GM23338 (cell line): Measurements from ENCODE around the gene CCNY. TPM values are rescaled to one million over a fixed set of nuclear protein-coding genes. Genes with fewer than 3 reads are reported as not detected.
"Not testable (repeated sequence)": the region's sequence is repeated elsewhere in the genome, so short reads cannot be mapped to it uniquely, and the experiment has no call there.

Experiments used
- ATAC-seq: fragments of 200-7000 bp; cut with Tn5 transposase; 3 replicates; pipeline ENCODE4 v1.9.1; 2020
- DNase-seq: peaks from one replicate; pipeline ENCODE4 v3.0.0-alpha.2; 2015; ENCODE audit warnings: low spot score
- H2AFZ ChIP-seq: fragments of 200-600 bp; sonication (generic); 2 replicates; pipeline ENCODE4 v1.8.0; 2016; ENCODE audit warnings: antibody characterized with exemption, mild to moderate bottlenecking, moderate library complexity
- H3F3A ChIP-seq: fragments of 200-600 bp; sonication (generic); replicated peaks from 2 replicates; pipeline ENCODE4 v1.8.0; 2017; ENCODE audit warnings: antibody characterized with exemption, mixed run types, low read depth
- H3K27ac ChIP-seq: fragments of 200-600 bp; sonication (generic); 2 replicates; pipeline ENCODE4 v1.6.1; 2016; ENCODE audit warnings: low read depth
- H3K27me3 ChIP-seq: fragments of 200-600 bp; sonication (generic); 2 replicates; pipeline ENCODE4 v1.8.0; 2016; ENCODE audit warnings: mild to moderate bottlenecking, mixed run types, moderate library complexity; ENCODE audit not compliant: insufficient read depth
- H3K36me3 ChIP-seq: fragments of 200-600 bp; sonication (generic); 2 replicates; pipeline ENCODE4 v1.8.0; 2016; ENCODE audit warnings: mild to moderate bottlenecking; ENCODE audit not compliant: insufficient read depth
- H3K4me1 ChIP-seq: fragments of 200-600 bp; sonication (generic); 2 replicates; pipeline ENCODE4 v1.8.0; 2016; ENCODE audit warnings: mild to moderate bottlenecking, moderate library complexity; ENCODE audit not compliant: insufficient read depth
- H3K4me2 ChIP-seq: fragments of 200-600 bp; sonication (generic); 2 replicates; pipeline ENCODE4 v1.7.1; 2017; ENCODE audit warnings: mixed run types
- H3K4me3 ChIP-seq: fragments of 200-600 bp; sonication (generic); 2 replicates; pipeline ENCODE4 v1.6.1; 2016; ENCODE audit warnings: mixed run types
- H3K79me2 ChIP-seq: fragments of 200-600 bp; sonication (generic); replicated peaks from 2 replicates; pipeline ENCODE4 v1.8.0; 2017; ENCODE audit warnings: mild to moderate bottlenecking; ENCODE audit not compliant: insufficient read depth
- H3K9me2 ChIP-seq: fragments of 200-600 bp; sonication (generic); 2 replicates; pipeline ENCODE4 v1.8.0; 2017; ENCODE audit not compliant: insufficient read depth
- H4K20me1 ChIP-seq: fragments of 200-600 bp; sonication (generic); replicated peaks from 2 replicates; pipeline ENCODE4 v1.8.0; 2017; ENCODE audit warnings: mild to moderate bottlenecking; ENCODE audit not compliant: insufficient read depth
- H3K27ac Mint-ChIP-seq: 2 replicates; pipeline ENCODE4 v1.8.0; 2020; ENCODE audit warnings: inconsistent platforms, mild to moderate bottlenecking, moderate library complexity, mixed read lengths
- H3K27me3 Mint-ChIP-seq: 3 replicates; pipeline ENCODE4 v1.8.0; 2022; ENCODE audit warnings: low read depth, mild to moderate bottlenecking, moderate library complexity, mixed read lengths, inconsistent platforms; ENCODE audit not compliant: insufficient read depth, poor library complexity
- H3K36me3 Mint-ChIP-seq: 3 replicates; pipeline ENCODE4 v1.8.0; 2021; ENCODE audit warnings: low read depth, mild to moderate bottlenecking, inconsistent platforms, moderate library complexity, mixed read lengths
- H3K4me1 Mint-ChIP-seq: 3 replicates; pipeline ENCODE4 v1.8.0; 2020; ENCODE audit warnings: mild to moderate bottlenecking, inconsistent platforms, mixed read lengths
- H3K4me3 Mint-ChIP-seq: 3 replicates; pipeline ENCODE4 v1.8.0; 2021; ENCODE audit warnings: moderate library complexity, mild to moderate bottlenecking, inconsistent platforms, mixed read lengths
- H3K9me3 Mint-ChIP-seq: 3 replicates; pipeline ENCODE4 v1.8.0; 2020; ENCODE audit warnings: moderate library complexity, mild to moderate bottlenecking, inconsistent platforms, mixed read lengths
- CREB1 ChIP-seq: fragments of 250-450 bp; sonication (Bioruptor Pico); IDR thresholded peaks from 2 replicates; pipeline ENCODE4 v1.5.0; 2020; ENCODE audit warnings: low read depth, mild to moderate bottlenecking, moderate library complexity
- NANOG ChIP-seq: IDR thresholded peaks from 2 replicates; pipeline ENCODE4 v1.6.1; 2016; ENCODE audit warnings: antibody characterized with exemption, borderline replicate concordance
- STAT1 ChIP-seq: IDR thresholded peaks from one replicate; pipeline ENCODE4 v1.6.1; 2016; ENCODE audit warnings: antibody characterized with exemption; ENCODE audit not compliant: unreplicated experiment
- ZNF114 ChIP-seq: fragments of 250-450 bp; sonication (Bioruptor Pico); IDR thresholded peaks from 2 replicates; pipeline ENCODE4 v1.5.0; 2020; ENCODE audit warnings: mild to moderate bottlenecking, moderate library complexity
- polyA plus RNA-seq: library from polyadenylated mRNA; unstranded; fragments of >200 nt; fragmentation: Nextera tagmentation; extraction: Ambion mirVana; gene quantifications from 2 replicates; pipeline ENCODE4 v1.2.1, GENCODE V29; 2016
- total RNA-seq: library from RNA; depleted of rRNA; stranded (reverse); fragments of >200 nt; shearing (Covaris generic); gene quantifications from 2 replicates; pipeline ENCODE4 v1.2.3, GENCODE V29; 2014
- TF ChIP-seq, protein P1 (sequence below): fragments of 250-450 bp; sonication (Bioruptor Pico); IDR thresholded peaks from 2 replicates; pipeline ENCODE4 v1.5.0; 2020; ENCODE audit warnings: mild to moderate bottlenecking, moderate library complexity

Gene CCNY
- total and polyA plus RNA-seq, 2 experiments from 2014 or later = 14.2 to 29.0 TPM

DNA sequence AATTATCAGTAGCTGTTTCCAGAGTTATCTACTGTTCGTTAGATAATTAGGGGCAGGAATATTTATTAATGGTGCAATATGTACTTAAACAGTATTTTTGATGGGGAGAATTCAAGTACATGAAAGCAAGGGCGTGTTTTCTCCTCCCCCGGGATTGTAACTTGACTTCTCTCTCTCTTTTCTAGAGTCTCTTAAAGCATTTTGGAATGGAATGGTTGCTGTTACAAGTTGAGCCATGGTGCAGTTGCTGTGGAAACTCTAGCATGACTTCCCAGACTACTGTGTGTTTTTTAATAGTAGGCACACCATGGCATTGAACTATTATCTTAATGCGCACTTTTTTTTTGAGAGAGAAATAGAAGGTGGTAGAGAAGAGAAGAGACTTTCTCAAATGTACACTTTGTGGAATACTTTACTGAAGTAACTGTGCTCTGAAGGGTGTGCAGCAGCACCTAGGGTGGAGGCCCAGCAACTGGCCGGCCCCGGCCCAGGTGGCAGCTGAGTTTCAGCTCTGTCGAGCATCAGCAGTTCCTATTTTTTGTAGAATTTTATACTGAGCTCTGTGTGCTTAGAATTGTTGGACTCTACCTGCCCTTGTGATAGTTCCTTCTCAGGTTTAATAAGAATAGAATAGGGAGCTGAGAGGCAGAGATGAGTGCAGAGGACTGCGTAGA lies 64.4 kb downstream of the CCNY start (continued):
- TF ChIP-seq, protein P1, sequence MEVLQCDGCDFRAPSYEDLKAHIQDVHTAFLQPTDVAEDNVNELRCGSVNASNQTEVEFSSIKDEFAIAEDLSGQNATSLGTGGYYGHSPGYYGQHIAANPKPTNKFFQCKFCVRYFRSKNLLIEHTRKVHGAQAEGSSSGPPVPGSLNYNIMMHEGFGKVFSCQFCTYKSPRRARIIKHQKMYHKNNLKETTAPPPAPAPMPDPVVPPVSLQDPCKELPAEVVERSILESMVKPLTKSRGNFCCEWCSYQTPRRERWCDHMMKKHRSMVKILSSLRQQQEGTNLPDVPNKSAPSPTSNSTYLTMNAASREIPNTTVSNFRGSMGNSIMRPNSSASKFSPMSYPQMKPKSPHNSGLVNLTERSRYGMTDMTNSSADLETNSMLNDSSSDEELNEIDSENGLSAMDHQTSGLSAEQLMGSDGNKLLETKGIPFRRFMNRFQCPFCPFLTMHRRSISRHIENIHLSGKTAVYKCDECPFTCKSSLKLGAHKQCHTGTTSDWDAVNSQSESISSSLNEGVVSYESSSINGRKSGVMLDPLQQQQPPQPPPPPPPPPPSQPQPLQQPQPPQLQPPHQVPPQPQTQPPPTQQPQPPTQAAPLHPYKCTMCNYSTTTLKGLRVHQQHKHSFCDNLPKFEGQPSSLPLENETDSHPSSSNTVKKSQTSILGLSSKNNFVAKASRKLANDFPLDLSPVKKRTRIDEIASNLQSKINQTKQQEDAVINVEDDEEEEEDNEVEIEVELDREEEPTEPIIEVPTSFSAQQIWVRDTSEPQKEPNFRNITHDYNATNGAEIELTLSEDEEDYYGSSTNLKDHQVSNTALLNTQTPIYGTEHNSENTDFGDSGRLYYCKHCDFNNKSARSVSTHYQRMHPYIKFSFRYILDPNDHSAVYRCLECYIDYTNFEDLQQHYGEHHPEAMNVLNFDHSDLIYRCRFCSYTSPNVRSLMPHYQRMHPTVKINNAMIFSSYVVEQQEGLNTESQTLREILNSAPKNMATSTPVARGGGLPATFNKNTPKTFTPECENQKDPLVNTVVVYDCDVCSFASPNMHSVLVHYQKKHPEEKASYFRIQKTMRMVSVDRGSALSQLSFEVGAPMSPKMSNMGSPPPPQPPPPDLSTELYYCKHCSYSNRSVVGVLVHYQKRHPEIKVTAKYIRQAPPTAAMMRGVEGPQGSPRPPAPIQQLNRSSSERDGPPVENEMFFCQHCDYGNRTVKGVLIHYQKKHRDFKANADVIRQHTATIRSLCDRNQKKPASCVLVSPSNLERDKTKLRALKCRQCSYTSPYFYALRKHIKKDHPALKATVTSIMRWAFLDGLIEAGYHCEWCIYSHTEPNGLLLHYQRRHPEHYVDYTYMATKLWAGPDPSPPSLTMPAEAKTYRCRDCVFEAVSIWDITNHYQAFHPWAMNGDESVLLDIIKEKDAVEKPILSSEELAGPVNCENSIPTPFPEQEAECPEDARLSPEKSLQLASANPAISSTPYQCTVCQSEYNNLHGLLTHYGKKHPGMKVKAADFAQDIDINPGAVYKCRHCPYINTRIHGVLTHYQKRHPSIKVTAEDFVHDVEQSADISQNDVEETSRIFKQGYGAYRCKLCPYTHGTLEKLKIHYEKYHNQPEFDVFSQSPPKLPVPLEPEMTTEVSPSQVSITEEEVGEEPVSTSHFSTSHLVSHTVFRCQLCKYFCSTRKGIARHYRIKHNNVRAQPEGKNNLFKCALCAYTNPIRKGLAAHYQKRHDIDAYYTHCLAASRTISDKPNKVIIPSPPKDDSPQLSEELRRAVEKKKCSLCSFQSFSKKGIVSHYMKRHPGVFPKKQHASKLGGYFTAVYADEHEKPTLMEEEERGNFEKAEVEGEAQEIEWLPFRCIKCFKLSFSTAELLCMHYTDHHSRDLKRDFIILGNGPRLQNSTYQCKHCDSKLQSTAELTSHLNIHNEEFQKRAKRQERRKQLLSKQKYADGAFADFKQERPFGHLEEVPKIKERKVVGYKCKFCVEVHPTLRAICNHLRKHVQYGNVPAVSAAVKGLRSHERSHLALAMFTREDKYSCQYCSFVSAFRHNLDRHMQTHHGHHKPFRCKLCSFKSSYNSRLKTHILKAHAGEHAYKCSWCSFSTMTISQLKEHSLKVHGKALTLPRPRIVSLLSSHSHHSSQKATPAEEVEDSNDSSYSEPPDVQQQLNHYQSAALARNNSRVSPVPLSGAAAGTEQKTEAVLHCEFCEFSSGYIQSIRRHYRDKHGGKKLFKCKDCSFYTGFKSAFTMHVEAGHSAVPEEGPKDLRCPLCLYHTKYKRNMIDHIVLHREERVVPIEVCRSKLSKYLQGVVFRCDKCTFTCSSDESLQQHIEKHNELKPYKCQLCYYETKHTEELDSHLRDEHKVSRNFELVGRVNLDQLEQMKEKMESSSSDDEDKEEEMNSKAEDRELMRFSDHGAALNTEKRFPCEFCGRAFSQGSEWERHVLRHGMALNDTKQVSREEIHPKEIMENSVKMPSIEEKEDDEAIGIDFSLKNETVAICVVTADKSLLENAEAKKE (CRISPR knock-in tag) = no peak
- TF ChIP-seq CREB1 (CRISPR knock-in tag) = no peak
- no peak for TF ChIP-seq STAT1
- no peak for TF ChIP-seq NANOG
- TF ChIP-seq ZNF114 = no peak

DNA sequence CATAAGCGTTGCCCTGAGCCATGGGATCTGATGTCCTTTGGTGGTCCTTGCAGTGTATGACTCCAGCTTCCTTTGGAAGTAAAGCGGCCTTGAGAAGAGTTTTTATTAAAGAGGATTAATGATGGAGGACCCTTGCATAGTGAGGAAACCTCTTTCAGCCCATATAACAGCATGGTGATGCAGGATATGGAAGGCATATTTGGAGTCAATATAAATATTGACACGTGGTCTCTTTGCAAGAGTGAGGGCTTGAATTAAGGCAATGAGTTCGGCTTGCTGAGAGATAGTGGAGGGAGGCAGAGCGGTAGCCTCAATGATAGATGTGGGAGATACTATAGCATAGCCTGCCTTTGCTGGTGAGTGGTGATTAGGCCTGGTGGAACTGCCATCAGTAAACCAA lies 67.2 kb downstream of the CCNY start:
- H2AFZ ChIP-seq, H3K27ac Mint-ChIP-seq, H3K36me3 ChIP-seq, H3K9me2 ChIP-seq, ATAC-seq, H3K27me3 Mint-ChIP-seq, DNase-seq, H3K4me2 ChIP-seq, H3K27ac ChIP-seq, H3F3A ChIP-seq, H3K4me3 Mint-ChIP-seq, H3K27me3 ChIP-seq, H3K4me3 ChIP-seq: not testable (repeated sequence)
- peaks cover 22% of the 10 kb centered on the region for H3K4me1 Mint-ChIP-seq
- H3K9me3 Mint-ChIP-seq = peaks cover 23% of the 10 kb centered on the region
- Histone ChIP-seq H3K4me1 (peaks cover 26% of the 10 kb centered on the region), H4K20me1 (peaks cover 16% of the 10 kb centered on the region), H3K79me2 (peaks cover 84% of the 10 kb centered on the region)
- peaks cover 24% of the 10 kb centered on the region for H3K36me3 Mint-ChIP-seq

DNA sequence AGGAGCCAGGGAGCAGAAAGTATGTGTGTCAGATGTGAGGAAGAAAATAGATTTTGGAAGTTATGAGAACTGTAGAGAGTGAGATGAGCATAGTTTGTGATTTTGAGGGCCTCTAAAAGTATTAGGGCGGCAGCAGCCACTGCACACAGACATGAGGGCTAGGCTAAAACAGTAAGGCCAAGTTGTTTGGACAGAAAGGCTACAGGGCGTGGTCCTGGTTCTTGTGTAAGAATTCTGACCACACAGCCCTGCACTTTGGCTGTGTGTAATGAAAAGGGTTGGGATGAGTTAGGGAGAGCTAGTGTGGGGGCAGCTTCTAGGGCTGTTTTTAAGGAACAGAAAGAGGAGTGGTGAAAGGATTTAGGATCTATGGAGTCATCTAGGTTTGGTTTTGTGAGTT lies 67.8 kb downstream of the CCNY start:
- DNase-seq, H3K4me3 Mint-ChIP-seq, H3K27ac Mint-ChIP-seq, H2AFZ ChIP-seq, H3K4me2 ChIP-seq, ATAC-seq, H3F3A ChIP-seq, H3K36me3 ChIP-seq, H3K4me3 ChIP-seq, H3K27ac ChIP-seq, H3K27me3 ChIP-seq, H3K9me2 ChIP-seq, H3K27me3 Mint-ChIP-seq: not testable (repeated sequence)
- peaks cover 84% of the 10 kb centered on the region for H3K79me2 ChIP-seq
- H3K4me1 ChIP-seq = peaks cover 22% of the 10 kb centered on the region
- H3K4me1 Mint-ChIP-seq = peaks cover 17% of the 10 kb centered on the region
- H3K36me3 Mint-ChIP-seq = peaks cover 25% of the 10 kb centered on the region
- peaks cover 24% of the 10 kb centered on the region for H3K9me3 Mint-ChIP-seq
- peaks cover 13% of the 10 kb centered on the region for H4K20me1 ChIP-seq

DNA sequence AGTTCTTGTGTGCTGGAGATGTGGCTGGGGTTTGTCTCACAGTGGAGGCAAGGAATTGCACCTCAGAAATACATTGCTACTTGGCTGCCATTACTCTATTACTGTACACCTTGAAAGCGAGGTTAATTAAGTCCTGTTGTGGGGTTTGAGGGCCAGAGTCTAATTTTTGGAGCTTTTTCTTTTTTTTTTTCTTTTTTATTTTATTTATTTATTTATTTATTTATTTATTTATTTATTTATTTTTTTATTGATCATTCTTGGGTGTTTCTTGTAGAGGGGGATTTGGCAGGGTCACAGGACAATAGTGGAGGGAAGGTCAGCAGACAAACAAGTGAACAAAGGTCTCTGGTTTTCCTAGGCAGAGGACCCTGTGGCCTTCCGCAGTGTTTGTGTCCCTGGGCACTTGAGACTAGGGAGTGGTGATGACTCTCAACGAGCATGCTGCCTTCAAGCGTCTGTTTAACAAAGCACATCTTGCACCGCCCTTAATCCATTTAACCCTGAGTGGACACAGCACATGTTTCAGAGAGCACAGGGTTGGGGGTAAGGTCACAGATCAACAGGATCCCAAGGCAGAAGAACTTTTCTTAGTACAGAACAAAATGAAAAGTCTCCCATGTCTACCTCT lies 69.8 kb downstream of the CCNY start:
- not testable (repeated sequence) for DNase-seq, H3K4me3 ChIP-seq, H3K27ac Mint-ChIP-seq, H4K20me1 ChIP-seq, H3K4me3 Mint-ChIP-seq, H3K36me3 ChIP-seq, H3K27me3 Mint-ChIP-seq, H3K27me3 ChIP-seq, H3K27ac ChIP-seq, H3K4me2 ChIP-seq, ATAC-seq, H3F3A ChIP-seq, H2AFZ ChIP-seq, H3K9me2 ChIP-seq
- peaks cover 13% of the 10 kb centered on the region for H3K4me1 Mint-ChIP-seq
- H3K4me1 ChIP-seq = peaks cover 13% of the 10 kb centered on the region; the same call in 1 of the 2 replicates
- H3K9me3 Mint-ChIP-seq = peaks cover 24% of the 10 kb centered on the region
- peaks cover 85% of the 10 kb centered on the region for H3K79me2 ChIP-seq
- H3K36me3 Mint-ChIP-seq = peaks cover 25% of the 10 kb centered on the region
